ENCODE measurements around the gene CEP72.
"Not testable (repeated sequence)": the region's sequence is repeated elsewhere in the genome, so short reads cannot be mapped to it uniquely, and the experiment has no call there.

CEP72 gene

DNA sequence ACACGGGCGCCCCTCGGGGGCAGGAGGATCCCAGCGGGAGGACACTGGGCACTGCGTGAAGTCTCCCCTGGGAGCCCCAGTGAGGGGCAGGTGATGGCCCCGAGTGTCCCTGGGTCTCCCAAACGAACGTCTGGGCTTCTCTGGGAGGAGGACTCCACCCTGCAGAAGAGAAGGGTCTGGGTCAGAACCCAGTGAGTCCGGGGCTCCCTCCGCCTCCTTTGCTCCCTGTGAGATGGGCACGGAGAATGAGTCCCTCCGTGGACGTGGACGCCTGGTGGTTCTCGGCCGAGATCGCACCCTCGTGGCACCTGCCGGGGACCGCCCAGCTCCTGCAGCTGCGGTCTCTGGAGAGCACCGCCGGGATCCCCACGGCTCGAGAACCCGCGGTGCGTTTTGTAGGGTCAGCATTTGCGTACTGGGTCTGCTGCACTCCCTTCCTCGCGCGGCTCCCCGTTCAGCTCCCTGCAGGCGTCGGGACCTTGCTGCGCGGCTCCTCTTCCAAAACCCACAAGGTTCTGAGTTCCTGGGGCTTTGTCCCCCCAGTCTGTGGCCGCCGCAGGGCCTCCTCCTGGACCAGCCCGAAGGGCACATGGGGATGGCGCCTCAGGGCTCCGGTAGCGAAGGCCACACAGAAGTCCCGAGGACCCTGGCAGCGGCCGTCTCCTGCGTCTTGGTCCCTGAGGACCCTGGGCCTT is 10.2 kb upstream of the CEP72 start:
- no peak for DNase-seq

DNA sequence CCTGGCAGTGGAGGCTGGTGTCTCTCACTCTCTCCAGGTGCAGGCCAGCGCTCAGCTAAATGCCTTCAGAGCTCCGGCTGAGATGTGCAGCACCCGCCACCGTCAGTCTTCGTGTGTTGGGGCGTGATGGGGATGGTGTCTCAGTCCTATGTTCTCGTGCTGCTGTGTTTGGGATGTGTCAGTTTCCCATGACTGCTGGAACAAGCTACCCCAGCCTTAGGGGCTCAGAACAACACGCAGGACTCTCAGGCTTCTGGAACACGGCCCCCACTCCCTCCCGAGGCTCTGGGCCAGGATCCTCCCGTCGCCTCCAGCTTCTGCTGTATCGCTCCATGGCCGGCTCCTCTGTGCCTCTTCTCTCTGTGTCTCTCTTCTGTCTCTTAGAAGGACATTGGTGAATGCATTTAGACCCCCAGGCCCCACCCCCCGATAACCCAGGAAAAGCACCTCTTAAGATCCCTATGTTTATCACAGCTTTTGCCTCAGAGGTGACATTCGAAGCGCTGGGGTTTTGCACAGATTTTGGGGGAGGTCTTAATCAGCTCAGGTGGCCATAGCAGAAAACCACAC is 9.6 kb upstream of the CEP72 start:
- no peak for DNase-seq

DNA sequence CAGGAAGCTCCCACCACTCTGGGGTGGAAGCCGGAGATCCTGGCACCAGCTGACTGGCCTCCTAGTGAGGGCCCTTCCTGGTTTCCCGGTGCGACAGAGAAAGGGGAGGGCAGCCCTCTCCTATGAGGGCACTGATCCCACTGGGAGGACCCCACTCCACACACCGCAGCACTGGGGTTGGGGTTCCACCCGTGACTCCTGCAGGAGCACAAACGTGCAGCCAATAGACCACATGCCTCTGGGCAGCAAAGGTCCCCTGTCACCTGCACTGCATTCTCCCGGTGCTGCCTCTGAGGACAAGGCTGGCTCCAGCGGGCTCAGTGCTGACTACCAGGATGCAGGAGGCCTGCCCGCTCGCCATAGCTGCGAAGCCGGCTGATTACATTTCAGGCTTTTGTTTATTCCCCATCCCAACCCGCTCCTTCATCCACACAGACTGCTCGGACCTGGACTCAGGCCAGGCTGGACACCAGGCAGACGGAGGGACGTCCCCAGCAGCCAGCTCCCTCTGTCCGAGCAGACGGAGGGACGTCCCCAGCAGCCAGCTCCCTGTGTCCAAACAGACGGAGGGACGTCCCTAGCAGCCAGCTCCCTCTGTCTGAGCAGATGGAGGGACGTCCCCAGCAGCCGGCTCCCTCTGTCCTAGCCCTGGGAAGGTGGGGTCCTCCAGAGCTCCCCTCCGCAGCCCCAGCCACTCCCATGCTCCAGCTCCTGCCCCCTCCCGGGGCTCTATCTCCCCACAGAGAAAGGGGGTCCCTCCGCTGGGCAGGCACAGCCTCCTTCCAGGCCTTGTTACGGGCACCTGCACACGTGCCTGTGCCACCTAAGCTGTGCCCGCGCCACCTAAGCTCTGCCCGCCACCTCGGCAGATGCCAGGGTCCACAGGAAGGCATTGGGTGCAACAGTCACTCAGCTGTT is 8.8 kb upstream of the CEP72 start:
- no peak for DNase-seq

DNA sequence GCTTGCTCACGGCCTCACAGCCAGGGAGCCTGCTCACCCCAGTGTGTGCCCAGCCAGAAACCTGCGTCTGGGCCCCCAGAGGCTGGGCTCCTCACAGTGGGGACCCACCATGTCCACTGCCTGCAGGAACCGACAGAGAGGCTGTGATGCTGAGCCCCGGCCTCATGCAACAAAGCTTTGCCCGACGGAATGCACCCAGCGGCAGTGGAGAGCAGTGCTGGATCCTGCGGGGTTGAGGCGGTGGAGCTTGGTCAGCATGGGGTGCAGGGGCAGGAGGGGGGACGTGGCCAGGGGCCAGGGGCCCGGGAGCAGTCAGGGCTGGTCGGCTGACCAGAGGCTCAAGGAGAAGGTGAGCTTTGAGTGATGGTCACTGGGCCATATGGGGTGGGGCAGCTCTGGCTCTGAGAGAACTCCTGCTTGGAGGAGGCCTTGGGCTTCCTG is 7.7 kb upstream of the CEP72 start:
- DNase-seq: no peak

DNA sequence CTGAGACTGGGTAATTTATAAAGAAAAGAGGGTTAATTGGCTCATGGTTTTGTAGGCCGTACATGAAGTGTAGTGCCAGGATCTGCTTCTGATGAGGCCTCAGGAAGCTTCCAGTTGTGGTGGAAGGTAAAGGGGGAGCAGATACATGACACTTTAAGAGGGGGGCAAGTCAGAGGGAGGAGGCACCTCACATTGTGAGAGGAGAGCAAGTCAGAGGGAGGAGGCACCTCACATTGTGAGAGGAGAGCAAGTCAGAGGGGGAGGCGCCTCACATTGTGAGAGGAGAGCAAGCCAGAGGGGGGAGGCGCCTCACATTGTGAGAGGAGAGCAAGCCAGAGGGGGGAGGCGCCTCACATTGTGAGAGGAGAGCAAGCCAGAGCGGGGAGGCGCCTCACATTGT is 7.0 kb upstream of the CEP72 start:
- DNase-seq: not testable (repeated sequence)

- DNase-seq: no peak
Measured at GRCh38 chr5:606061-606460, 6.1 kb upstream of the CEP72 start.

DNA sequence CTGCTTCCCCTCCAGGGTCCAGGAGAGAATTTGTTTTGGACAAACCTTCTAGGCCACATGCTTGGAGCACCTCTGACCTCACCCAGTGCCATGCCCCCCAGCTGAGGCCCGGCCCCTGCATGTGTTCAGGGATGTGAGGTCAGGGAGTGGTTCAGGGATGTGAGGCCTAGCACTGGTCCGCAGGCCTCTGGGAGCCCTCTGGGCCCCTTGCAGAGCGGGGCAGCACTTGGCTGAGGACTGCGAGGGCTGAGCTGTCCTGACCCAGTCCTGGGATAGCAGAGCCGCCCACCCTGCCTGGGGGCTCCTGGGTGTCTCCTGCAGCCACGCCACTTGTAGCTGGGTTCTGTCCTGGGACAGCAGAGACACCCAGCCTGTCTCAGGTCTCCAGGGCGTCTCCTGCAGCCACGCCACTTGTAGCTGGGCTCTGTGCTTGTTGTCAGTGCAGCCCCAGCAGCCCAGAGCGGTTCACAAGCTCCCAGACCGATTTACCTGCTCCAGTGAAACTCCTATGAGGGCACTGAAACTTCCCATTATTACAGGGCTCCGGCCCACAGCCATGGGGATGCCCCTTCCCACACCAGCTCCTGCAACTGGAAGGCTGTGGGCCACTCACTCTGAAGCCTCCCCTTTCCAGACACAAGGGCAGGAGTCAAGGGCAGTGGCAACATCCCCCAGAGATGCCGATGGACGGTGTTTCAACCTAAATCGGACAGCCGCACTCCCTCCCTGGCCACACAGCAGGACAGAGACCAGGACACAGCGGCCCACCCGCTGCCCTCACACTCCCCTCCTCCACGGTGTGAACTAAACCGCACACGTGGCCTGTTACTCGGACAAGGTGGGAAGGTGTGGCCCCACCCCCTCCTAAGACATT is 5.4 kb upstream of the CEP72 start:
- DNase-seq: no peak

- DNase-seq: peak; percentile 38
Measured at GRCh38 chr5:607541-608428, 4.4 kb upstream of the CEP72 start.

GRCh38 chr5:608429-609370 is 3.4 kb upstream of the CEP72 start:
- DNase-seq: no peak

- DNase-seq: no peak
Measured at GRCh38 chr5:609506-609905, 2.6 kb upstream of the CEP72 start.

DNA sequence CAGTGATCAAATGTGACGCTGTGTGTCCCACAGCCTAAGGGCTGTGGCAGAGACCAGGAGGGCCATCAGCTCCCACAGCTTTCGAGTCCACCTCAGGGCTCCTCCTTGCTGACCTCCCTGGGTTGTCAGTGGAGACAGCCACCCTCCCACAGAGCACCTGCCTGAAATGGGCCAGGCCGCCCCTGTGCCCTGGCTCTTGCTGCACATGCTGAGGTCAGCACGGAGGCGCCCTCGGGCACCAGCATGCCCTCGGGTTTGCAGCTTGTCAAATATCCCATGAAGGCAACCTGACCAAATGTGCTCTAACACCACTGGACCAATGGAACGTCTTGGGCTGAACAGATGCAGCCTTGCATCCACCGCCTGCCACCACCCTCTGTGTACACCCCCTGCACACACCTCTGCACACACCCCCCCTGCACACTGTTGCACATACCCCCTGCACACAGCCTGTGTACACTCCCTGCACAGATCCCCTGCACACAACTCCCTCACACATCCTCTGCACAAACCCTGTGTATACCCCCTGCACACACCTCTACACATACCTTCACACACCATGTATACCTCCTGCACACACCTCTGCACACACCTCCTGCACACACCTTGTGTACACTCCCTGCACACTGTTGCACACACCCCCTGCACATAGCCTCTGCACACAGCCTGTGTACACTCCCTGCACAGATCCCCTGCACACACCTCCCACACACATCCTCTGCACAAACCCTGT is 2.0 kb upstream of the CEP72 start:
- DNase-seq: no peak

GRCh38 chr5:610744-611730 is 1.1 kb upstream of the CEP72 start:
- no peak for DNase-seq

- DNase-seq: no peak
Measured at GRCh38 chr5:612498-613424, 621 bp downstream of the CEP72 start.

- DNase-seq: peak; percentile 18
Measured at GRCh38 chr5:616484-617039, 4.4 kb downstream of the CEP72 start.

GRCh38 chr5:617896-618295 is 5.8 kb downstream of the CEP72 start:
- no peak for DNase-seq

DNA sequence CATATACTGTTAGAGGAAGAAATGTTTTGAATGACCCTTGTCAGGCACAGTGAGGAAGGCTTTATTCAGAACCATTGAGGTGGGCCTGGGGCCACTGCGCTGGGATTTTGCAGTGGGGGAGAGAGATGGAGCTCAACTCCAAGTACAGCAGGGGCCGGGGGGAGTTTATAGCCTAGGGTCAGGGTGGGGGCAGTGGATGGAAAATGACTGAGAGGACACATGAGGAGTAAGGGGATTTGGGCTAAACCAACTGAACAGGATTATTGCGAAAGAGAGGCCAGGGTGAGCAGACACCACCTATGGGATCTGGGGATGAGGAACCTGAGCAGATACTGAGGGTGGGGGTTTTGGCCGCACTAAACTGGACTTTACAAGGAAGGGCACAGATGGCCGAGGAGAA is 6.3 kb downstream of the CEP72 start:
- DNase-seq: no peak

GRCh38 chr5:619444-619843 is 7.3 kb downstream of the CEP72 start:
- no peak for DNase-seq

Measured in DMS153 (cell line).